NT2/D1 (cell line): ENCODE measurements around the gene TBC1D32.

ENCODE experiments used
- YY1 ChIP-seq: IDR thresholded peaks from 2 replicates; pipeline ENCODE4 v1.6.1; 2011; ENCODE audit not compliant: insufficient read length, insufficient read depth
- ZNF274 ChIP-seq: IDR thresholded peaks from 2 replicates; pipeline ENCODE4 v1.6.1; 2011; ENCODE audit warnings: mild to moderate bottlenecking, low read depth, low read length

DNA sequence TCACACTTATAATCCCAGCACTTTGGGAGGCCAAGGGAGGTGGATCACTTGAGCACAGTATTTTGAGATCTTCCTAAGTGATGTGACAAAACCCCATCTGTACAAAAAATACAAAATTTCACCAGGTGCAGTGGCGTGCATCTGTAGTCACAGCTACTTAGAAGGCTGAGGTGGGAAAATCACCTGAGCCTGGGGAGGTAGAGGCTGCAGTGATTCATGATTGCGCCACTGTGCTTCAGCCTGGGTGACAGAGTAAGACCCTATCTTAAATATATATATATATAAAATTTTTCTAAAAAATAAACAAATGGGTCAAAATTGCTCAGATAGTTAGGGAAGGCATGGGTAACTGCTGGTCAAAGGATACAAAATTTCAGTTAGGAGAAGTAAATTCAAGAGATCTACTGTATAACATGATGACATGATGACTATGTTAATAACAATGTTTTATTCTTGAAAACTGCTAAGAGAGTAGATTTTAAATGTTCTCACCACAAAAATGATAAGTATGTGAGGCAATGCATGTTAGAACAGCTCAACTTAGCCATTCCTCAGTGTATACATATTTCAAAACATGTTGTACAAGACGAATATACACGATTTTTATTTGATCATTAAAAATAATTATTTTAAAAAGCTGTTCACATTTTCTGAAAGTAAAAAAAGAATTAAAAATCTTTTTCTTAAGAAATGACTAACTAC is 24.4 kb downstream of the TBC1D32 start:
- TF ChIP-seq YY1 = no peak
- TF ChIP-seq ZNF274 = no peak
